Measurements from ENCODE around the gene SEMA6A.

- TF ChIP-seq CTCF (IDR thresholded peaks at IDR 0.05 in 4 of 5, conservative IDR thresholded peaks at IDR 0.05 in 1 of 5) (no peak), POLR2A (IDR thresholded peaks at IDR 0.05) (no peak)
Observed at GRCh38 chr5:116492016-116492623, 82.5 kb downstream of the SEMA6A start.

Measured in gastrocnemius medialis (tissue), 4 donors.